VCaP (cell line): ENCODE results near the gene FRAS1.

Experiments used
- H3K27ac ChIP-seq: fragments of 450-650 bp; 2 replicates; pipeline ENCODE4 v1.5.1; 2017
- CTCF ChIP-seq: fragments of 450-650 bp; conservative IDR thresholded peaks from 2 replicates; pipeline ENCODE4 v1.5.1; 2017; ENCODE audit warnings: mild to moderate bottlenecking, moderate library complexity

FRAS1 gene

DNA sequence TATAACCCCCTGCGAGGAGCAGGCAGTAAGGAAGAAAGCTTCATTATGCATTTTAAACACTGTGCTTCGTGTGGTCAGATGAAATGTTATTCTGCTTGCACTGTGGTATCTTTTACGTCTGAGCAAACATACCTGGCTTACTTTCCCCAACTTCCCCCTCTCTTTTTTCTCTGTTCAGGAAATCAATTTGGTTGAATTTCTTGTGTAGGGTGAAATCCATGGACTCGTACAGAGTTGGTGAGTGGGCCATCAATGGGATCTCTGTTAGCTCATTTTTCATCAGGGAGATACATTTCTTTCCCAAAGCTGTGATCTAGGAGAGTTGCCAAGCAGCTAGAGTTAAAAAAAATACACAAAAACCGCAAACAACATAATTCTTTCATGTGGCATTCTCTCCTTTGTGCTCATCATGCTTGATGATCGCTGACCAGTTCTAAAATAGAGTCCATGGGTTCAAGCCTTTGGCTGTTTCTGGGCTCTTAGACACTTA, 98.5 kb downstream of the FRAS1 start:
- TF ChIP-seq CTCF, result no peak
- no peak overlapping the region for H3K27ac ChIP-seq

DNA sequence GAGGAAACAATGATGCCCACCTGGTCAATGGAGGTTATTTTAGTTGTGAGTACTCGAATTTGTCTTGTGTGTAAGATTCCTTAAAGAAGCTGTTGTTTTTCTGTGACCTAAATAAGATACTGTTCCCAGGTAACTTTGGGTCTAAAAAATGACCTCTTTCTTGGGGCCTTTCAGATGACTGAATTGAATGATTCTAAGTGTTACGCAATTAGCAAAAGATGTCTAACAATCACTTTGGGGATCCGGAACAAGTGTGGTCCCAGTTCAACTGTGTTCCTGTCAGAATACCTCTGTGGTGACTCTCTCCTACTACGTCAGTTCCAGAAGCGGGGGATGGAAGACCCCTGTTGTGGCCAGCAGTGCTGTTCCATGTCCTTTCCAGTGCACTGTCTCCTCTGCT, 99.4 kb downstream of the FRAS1 start:
- TF ChIP-seq CTCF, result no peak
- no peak overlapping the region for H3K27ac ChIP-seq

GRCh38 chr4:78162342-78162741, 105.2 kb downstream of the FRAS1 start:
- TF ChIP-seq CTCF, result no peak
- H3K27ac ChIP-seq, result no peak overlapping the region

DNA sequence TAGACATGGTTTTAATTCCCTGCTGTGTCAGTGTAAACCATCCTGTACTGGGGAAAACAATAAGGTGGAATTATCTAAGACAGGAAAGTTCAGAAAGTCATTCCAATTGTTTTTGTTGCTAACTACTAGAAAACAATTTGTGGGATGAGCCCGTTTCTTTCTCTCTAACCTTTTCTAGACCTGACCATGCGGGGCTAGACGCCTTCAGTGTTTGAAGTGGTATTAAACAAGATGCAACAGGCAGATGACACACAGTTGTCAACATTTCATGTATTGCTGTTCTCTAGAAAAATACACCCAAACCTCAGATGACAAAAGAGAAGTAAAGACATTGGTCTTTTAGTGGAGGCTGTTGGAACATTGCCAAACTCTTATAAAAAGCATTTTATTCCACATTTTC, 105.7 kb downstream of the FRAS1 start:
- no peak overlapping the region for H3K27ac ChIP-seq
- no peak for TF ChIP-seq CTCF

GRCh38 chr4:78165758-78166157, 108.6 kb downstream of the FRAS1 start:
- no peak overlapping the region for H3K27ac ChIP-seq
- no peak for TF ChIP-seq CTCF

DNA sequence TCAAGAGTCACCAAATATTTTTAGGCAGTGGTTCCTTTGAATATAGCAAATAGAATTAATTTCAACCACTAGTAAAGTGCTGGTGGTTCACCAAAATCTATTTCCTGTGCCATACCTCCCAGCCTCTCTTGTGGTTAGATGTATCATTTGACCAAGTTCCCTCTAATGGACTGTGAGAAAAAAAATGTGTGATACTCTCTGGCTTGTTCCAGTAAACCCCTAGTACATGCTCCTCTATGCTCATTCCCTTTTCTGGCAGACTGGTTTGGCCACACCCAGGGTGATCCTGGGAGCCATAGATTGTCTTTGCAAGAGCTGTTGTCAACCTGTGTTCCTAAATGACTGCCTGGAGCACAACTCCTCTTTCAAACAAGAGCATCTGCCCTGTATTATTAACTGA, 109.5 kb downstream of the FRAS1 start:
- no peak for TF ChIP-seq CTCF
- H3K27ac ChIP-seq, result no peak overlapping the region

- no peak overlapping the region for H3K27ac ChIP-seq
- no peak for TF ChIP-seq CTCF
Observed at GRCh38 chr4:78167510-78167909, 110.4 kb downstream of the FRAS1 start.

DNA sequence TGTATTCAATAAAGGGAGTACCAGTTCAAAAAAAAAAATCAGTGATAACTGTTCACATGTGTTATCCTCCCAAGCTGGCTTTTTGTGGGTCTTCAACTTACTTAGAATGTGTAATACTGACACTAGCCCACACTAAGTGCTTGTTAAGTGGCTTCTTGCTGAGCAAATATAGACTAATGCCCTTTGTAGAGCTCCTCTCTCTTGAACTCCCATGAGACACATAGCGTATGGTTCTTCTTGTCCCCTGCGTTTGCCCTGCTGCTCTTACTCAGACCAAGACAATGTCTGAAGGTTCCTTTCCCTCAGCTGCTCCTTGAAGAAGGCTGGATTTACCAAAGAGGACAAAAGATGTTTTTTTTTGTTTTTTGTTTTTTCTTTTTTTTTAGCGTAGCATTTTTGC, 110.9 kb downstream of the FRAS1 start:
- no peak overlapping the region for H3K27ac ChIP-seq

More for the DNA sequence above, 110.9 kb downstream of the FRAS1 start:
- TF ChIP-seq CTCF, result no peak
